Memory B cell (primary cell): ENCODE measurements around the gene APOE.
A peak's percentile ranks its signal among the peaks of the same experiment; 100 is the strongest.

ENCODE experiments used
- ATAC-seq: fragments of 150-1000 bp; cut with Tn5 transposase; 2 replicates; pipeline ENCODE4 v1.10.0; 2021; ENCODE audit warnings: low read depth, mild to moderate bottlenecking, moderate library complexity
- DNase-seq, 2 donors: peaks; one replicate each; pipeline ENCODE4 v3.0.0; 2022; ENCODE audit warnings: low spot score in 2 of 2
- H3K27ac Mint-ChIP-seq: one replicate; pipeline ENCODE4 v1.8.0; 2022; ENCODE audit warnings: mild to moderate bottlenecking, moderate library complexity, mixed read lengths
- H3K27me3 Mint-ChIP-seq: one replicate; pipeline ENCODE4 v1.8.0; 2022; ENCODE audit warnings: mixed read lengths
- H3K36me3 Mint-ChIP-seq: one replicate; pipeline ENCODE4 v1.8.0; 2022; ENCODE audit warnings: mild to moderate bottlenecking, mixed read lengths
- H3K4me1 Mint-ChIP-seq: one replicate; pipeline ENCODE4 v1.8.0; 2022; ENCODE audit warnings: mixed read lengths
- H3K4me3 Mint-ChIP-seq: one replicate; pipeline ENCODE4 v1.8.0; 2022; ENCODE audit warnings: mild to moderate bottlenecking, moderate library complexity, mixed read lengths
- H3K9me3 Mint-ChIP-seq: one replicate; pipeline ENCODE4 v1.8.0; 2022; ENCODE audit warnings: mixed read lengths

The APOE gene

DNA sequence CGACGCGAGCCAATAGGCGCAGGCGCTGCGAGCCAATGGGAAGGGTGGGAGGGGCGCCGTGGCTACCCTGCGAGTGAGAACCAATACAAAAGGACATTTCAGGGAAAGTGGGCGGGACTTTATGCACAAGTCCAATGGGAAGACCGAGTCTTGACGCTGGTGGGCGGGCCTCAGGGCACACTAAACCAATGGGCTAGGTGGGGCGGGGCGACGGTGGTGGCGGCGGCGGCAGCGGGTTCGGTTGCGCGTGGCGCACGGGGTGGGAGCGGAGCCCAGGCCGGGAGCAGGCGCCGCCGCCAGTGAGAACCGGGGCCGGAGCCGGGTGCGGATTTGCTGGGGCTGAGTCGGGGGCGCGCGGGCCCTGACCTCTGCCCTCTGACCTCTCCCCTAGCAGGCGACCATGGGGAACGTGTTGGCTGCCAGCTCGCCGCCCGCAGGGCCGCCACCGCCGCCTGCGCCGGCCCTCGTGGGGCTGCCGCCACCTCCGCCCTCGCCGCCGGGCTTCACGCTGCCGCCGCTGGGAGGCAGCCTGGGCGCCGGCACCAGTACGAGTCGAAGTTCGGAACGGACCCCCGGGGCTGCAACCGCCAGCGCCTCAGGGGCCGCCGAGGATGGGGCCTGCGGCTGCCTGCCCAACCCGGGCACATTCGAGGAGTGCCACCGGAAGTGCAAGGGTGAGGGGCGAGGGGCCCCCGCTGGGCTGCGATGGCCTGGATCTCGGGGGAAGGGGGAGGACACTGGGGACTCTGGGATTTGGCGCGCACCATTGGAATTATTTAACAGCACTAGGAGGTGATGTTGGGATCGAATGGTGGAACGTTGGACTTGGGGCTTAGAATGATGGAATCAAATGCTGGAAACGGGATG lies 14.3 kb upstream of the APOE start, which contains the start of gene TOMM40:
Gene TOMM40, plus strand, starts transcription at position 239 of the 867 bp plus-strand sequence. Its CDS starts 162 bp downstream, at position 401.
- Mint-ChIP-seq H3K9me3 (no peaks in the 10 kb centered on the region), H3K27ac (peak within 1 kb of the TSS; percentile 94), H3K36me3 (peaks cover 21% of the 10 kb centered on the region), H3K27me3 (no peaks in the 10 kb centered on the region), H3K4me3 (peak within 1 kb of the TSS; percentile 90), H3K4me1 (peaks cover 33% of the 10 kb centered on the region)
- ATAC-seq, result no peak
- peak in 1 of 2 donors; percentile 91 for DNase-seq

DNA sequence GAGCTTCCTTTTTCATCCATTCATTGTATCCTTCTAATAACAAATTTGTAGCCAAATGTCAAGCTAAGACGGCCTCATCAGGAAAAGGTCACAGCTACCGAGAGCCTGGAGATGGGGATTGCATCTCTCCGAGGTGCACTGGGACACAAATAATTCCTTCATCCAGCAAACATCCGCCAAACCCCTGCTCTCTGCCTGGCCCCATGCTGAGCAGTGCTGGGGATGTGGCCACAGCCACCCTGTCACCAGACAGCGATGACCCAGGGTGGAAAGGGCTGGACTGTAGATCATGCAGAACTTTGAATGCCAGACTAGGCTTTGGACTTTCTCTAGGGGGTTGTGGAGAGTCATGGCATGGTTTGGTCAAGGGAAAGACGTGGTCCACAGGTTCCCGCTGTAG lies 12.7 kb upstream of the APOE start:
- peaks cover 33% of the 10 kb centered on the region for H3K4me1 Mint-ChIP-seq
- no peaks in the 10 kb centered on the region for H3K9me3 Mint-ChIP-seq
- H3K27me3 Mint-ChIP-seq, result no peaks in the 10 kb centered on the region
- peaks cover 24% of the 10 kb centered on the region for H3K36me3 Mint-ChIP-seq
- DNase-seq (no peak), ATAC-seq (no peak)
- H3K4me3 Mint-ChIP-seq, result peak overlapping the region; percentile 85
- H3K27ac Mint-ChIP-seq, result no peak overlapping the region

- H3K27me3 Mint-ChIP-seq, result no peaks in the 10 kb centered on the region
- no peak for ATAC-seq
- no peak overlapping the region for H3K27ac Mint-ChIP-seq
- no peaks in the 10 kb centered on the region for H3K9me3 Mint-ChIP-seq
- DNase-seq, result no peak
- peaks cover 33% of the 10 kb centered on the region for H3K4me1 Mint-ChIP-seq
- peaks cover 24% of the 10 kb centered on the region for H3K36me3 Mint-ChIP-seq
- no peak overlapping the region for H3K4me3 Mint-ChIP-seq
These were observed 12.1 kb upstream of the APOE start for GRCh38 chr19:44893332-44894051.

DNA sequence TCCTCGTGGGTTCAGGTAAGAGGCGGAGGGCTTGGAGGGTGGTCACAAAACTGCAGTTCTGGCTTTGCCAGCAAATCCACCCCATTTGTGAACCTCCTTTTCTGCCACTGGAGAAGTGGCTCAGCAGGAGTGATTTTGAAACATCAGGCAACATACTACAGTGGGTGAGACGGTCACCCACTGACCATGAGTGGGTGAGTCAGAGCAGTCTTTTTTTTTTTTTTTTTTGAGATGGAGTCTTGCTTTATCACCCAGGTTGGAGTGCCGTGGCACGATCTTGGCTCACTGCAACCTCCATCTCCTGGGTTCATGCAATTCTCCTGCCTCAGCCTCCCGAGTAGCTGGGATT lies 11.6 kb upstream of the APOE start:
- Mint-ChIP-seq H3K4me3 (no peak overlapping the region), H3K9me3 (no peaks in the 10 kb centered on the region), H3K36me3 (peaks cover 24% of the 10 kb centered on the region), H3K27me3 (no peaks in the 10 kb centered on the region), H3K4me1 (peaks cover 32% of the 10 kb centered on the region), H3K27ac (no peak overlapping the region)
- no peak for DNase-seq
- no peak for ATAC-seq

DNA sequence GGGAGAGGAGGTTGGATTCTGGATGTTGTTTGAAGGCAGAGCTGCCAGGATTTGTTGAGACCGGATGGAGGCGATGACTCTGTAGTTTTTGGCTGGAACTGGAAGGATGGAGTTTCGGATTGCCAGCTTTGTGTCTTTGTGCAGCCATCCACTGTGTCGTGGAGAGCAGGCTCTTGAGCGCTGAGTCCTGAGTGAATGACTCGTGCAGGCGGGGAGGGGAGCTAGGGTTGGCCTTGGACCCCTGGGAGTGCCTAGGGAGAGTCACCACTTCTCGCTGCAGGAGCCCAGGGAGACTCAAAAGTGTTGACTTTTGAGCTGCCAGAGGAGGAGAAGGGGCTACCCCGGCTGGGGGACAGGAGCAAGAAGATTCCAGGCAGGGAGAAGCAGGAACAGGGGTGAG lies 10.7 kb upstream of the APOE start:
- no peak overlapping the region for H3K4me3 Mint-ChIP-seq
- ATAC-seq (no peak), DNase-seq (no peak)
- peaks cover 30% of the 10 kb centered on the region for H3K4me1 Mint-ChIP-seq
- no peaks in the 10 kb centered on the region for H3K9me3 Mint-ChIP-seq
- H3K36me3 Mint-ChIP-seq, result peaks cover 27% of the 10 kb centered on the region
- H3K27ac Mint-ChIP-seq, result no peak overlapping the region
- H3K27me3 Mint-ChIP-seq, result no peaks in the 10 kb centered on the region

DNA sequence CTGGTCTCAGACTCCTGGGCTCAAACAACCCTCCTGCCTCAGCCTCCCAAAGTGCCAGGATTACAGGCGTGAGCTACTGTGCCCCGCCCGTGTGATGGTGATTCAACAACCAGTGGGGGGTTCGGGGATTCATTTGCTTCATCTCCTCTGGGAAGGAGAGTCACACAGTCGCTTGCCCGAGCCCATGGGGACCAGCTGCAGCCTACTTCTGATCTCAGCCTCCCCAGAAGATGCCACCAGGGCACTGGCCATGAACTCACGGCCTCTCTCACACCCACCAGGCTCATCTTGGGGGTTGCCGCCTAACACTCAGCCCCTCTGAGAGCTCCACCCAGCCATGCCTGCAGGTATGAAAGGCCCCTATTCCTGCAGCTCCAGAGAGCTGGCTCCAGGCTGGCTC lies 7.8 kb upstream of the APOE start:
- ATAC-seq (no peak), DNase-seq (no peak)
- no peak overlapping the region for H3K27ac Mint-ChIP-seq
- H3K27me3 Mint-ChIP-seq, result no peaks in the 10 kb centered on the region
- peaks cover 13% of the 10 kb centered on the region for H3K4me1 Mint-ChIP-seq
- H3K4me3 Mint-ChIP-seq, result no peak overlapping the region
- no peaks in the 10 kb centered on the region for H3K9me3 Mint-ChIP-seq
- peaks cover 30% of the 10 kb centered on the region for H3K36me3 Mint-ChIP-seq

DNA sequence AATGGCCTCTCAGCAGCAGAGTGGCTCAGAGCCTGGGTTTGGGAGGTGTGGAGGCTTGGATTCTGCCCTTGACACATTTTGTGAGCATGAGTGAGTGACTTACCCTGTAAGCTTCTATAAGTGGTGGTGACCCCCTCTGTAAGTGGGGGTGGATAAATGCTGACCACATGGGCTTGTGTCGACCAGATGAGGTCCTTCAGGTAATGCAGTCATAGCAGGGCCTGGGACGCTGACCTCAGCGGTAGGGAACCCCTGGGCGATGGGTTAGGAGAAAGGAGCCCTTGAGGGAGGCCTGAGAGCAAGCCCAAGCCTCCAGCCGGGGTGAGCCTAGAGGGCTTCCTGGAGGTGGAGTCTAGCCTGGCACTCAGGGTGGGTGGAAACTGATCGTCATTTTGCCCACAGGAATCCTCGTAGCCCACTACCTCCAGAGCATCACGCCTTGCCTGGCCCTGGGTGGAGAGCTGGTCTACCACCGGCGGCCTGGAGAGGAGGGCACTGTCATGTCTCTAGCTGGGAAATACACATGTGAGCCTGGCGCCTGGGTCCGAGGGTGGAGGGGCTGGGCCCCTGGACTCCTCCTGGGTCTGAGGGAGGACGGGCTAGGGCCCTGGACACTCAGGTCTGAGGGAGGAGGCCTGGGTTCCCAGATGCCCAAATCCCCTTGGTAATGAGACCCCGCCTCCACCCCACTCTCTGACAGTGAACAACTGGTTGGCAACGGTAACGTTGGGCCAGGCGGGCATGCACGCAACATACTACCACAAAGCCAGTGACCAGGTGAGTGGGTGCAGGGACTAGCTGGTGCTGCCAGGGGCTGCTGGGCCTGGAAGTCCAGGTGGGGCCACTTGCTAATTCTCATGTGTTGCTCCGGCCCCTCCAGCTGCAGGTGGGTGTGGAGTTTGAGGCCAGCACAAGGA lies 5.0 kb upstream of the APOE start:
- DNase-seq (no peak), ATAC-seq (no peak)
- Mint-ChIP-seq H3K4me1 (peaks cover 3% of the 10 kb centered on the region), H3K36me3 (peaks cover 17% of the 10 kb centered on the region), H3K9me3 (no peaks in the 10 kb centered on the region), H3K4me3 (no peak overlapping the region), H3K27ac (no peak overlapping the region), H3K27me3 (peaks cover 2% of the 10 kb centered on the region)

DNA sequence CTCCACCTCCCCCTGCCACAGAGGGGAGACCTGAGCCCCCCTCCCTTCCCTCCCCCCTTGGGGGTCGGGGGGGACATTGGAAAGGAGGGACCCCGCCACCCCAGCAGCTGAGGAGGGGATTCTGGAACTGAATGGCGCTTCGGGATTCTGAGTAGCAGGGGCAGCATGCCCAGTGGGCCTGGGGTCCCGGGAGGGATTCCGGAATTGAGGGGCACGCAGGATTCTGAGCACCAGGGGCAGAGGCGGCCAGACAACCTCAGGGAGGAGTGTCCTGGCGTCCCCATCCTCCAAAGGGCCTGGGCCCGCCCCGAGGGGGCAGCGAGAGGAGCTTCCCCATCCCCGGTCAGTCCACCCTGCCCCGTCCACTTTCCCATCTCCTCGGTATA lies 2.4 kb upstream of the APOE start:
- no peak for DNase-seq
- Mint-ChIP-seq H3K4me1 (peaks cover 8% of the 10 kb centered on the region), H3K9me3 (no peaks in the 10 kb centered on the region), H3K4me3 (no peak overlapping the region), H3K27me3 (peaks cover 10% of the 10 kb centered on the region), H3K27ac (no peak overlapping the region), H3K36me3 (peaks cover 9% of the 10 kb centered on the region)
- no peak for ATAC-seq

- DNase-seq (peak; percentile 83 to 93), ATAC-seq (peak; percentile 71)
- Mint-ChIP-seq H3K27ac (no peak overlapping the region), H3K4me1 (peaks cover 8% of the 10 kb centered on the region), H3K4me3 (no peak overlapping the region), H3K27me3 (peaks cover 11% of the 10 kb centered on the region), H3K9me3 (no peaks in the 10 kb centered on the region), H3K36me3 (peaks cover 9% of the 10 kb centered on the region)
These were observed 1.8 kb upstream of the APOE start for GRCh38 chr19:44903602-44904425.

- H3K27me3 Mint-ChIP-seq, result peaks cover 11% of the 10 kb centered on the region
- H3K9me3 Mint-ChIP-seq, result no peaks in the 10 kb centered on the region
- H3K4me1 Mint-ChIP-seq, result peaks cover 8% of the 10 kb centered on the region
- no peak overlapping the region for H3K4me3 Mint-ChIP-seq
- DNase-seq (no peak), ATAC-seq (no peak)
- H3K27ac Mint-ChIP-seq, result no peak overlapping the region
- H3K36me3 Mint-ChIP-seq, result peaks cover 9% of the 10 kb centered on the region
These were observed 1.1 kb upstream of the APOE start for GRCh38 chr19:44904426-44904994.

DNA sequence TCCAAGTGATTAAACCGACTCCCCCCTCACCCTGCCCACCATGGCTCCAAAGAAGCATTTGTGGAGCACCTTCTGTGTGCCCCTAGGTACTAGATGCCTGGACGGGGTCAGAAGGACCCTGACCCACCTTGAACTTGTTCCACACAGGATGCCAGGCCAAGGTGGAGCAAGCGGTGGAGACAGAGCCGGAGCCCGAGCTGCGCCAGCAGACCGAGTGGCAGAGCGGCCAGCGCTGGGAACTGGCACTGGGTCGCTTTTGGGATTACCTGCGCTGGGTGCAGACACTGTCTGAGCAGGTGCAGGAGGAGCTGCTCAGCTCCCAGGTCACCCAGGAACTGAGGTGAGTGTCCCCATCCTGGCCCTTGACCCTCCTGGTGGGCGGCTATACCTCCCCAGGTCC lies 2.0 kb downstream of the APOE start:
- Mint-ChIP-seq H3K36me3 (peaks cover 2% of the 10 kb centered on the region), H3K9me3 (no peaks in the 10 kb centered on the region), H3K27me3 (peaks cover 17% of the 10 kb centered on the region), H3K27ac (no peak overlapping the region), H3K4me1 (peaks cover 8% of the 10 kb centered on the region), H3K4me3 (no peak overlapping the region)
- DNase-seq, result no peak
- no peak for ATAC-seq

DNA sequence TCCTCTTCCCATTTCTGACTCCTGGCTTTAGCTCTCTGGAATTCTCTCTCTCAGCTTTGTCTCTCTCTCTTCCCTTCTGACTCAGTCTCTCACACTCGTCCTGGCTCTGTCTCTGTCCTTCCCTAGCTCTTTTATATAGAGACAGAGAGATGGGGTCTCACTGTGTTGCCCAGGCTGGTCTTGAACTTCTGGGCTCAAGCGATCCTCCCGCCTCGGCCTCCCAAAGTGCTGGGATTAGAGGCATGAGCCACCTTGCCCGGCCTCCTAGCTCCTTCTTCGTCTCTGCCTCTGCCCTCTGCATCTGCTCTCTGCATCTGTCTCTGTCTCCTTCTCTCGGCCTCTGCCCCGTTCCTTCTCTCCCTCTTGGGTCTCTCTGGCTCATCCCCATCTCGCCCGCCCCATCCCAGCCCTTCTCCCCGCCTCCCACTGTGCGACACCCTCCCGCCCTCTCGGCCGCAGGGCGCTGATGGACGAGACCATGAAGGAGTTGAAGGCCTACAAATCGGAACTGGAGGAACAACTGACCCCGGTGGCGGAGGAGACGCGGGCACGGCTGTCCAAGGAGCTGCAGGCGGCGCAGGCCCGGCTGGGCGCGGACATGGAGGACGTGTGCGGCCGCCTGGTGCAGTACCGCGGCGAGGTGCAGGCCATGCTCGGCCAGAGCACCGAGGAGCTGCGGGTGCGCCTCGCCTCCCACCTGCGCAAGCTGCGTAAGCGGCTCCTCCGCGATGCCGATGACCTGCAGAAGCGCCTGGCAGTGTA lies 2.7 kb downstream of the APOE start:
- no peak for ATAC-seq
- no peak overlapping the region for H3K4me3 Mint-ChIP-seq
- H3K27me3 Mint-ChIP-seq, result peaks cover 20% of the 10 kb centered on the region
- peaks cover 8% of the 10 kb centered on the region for H3K4me1 Mint-ChIP-seq
- DNase-seq, result no peak
- no peaks in the 10 kb centered on the region for H3K36me3 Mint-ChIP-seq
- H3K9me3 Mint-ChIP-seq, result no peaks in the 10 kb centered on the region
- no peak overlapping the region for H3K27ac Mint-ChIP-seq
